ENCODE data around the gene ARMC7. TPM values are rescaled to one million over a fixed set of nuclear protein-coding genes. Genes with fewer than 3 reads are reported as not detected.
A peak's percentile ranks its signal among the peaks of the same experiment; 100 is the strongest.

Gene ARMC7
- total RNA-seq, 1 experiment from 2014 or later = 43.2 TPM

DNA sequence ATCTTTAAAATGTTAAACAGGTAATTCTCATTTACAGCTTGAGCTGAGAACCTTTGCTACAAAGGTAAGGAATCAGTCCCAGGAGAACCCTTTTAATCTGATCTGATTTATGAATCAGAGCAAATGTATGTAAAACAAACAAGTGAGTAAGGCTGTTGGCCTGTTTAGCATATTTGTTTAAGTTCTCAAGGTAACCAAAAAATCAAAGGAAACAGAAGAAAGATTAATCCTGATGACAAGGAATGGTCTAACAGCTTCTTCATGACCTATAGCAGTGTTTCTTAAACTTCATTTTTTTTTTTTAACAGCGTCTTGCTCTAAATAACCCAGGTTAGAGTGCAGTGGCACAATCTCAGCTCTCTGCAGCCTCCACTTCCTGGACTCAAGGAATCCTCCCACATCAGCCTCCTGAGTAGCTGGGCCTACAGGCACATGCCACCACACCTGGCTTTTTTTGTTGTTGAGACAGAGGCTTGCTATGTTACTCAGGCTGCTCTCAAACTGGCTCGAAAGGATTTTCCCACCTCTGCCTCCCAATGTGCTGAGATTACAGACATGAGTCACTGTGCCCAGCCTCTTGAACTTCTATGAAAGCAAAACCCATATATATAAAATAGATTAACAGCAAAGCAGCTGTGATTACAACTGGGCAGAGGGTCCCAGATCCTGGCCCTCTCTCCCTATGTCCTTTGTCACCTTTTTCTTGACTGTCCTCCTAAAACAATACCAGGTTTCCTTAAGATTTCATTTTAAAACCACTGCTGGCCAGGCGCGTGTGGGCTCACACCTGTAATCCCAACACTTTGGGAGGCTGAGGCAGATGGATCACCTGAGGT lies 49.6 kb downstream of the ARMC7 start:
- H2AFZ ChIP-seq (ENCODE audit: low read depth, low read length, poor library complexity, severe bottlenecking) = no peak overlapping the region
- no peaks in the 10 kb centered on the region for H3K9me3 ChIP-seq (ENCODE audit: control insufficient read depth in 1 of 2, insufficient read depth in 1 of 2, low read depth in 1 of 2, low read length in 2 of 2)
- no peaks in the 10 kb centered on the region; a peak in 1 of 4 replicates for H3K36me3 ChIP-seq (ENCODE audit: control insufficient read depth in 1 of 2, insufficient read depth in 2 of 2, low read length in 2 of 2)
- CTCF ChIA-PET = interaction anchor here (1.0 to 2.0 kb wide), 3 partner anchors 13 to 45 kb away, joined by 3 to 17 read pairs (median 5); no protein-coding TSS in a partner anchor
- no peaks in the 10 kb centered on the region for H3K79me2 ChIP-seq (ENCODE audit: insufficient read depth, low read length)
- BruUV-seq (replicated peaks) = no TSS peak
- peak; percentile 23 for ATAC-seq
- POLR2A ChIA-PET = interaction anchor here (1.2 to 1.6 kb wide), 3 partner anchors 12 to 42 kb away, joined by 3 to 6 read pairs (median 3); no protein-coding TSS in a partner anchor
- no peaks in the 10 kb centered on the region for H4K20me1 ChIP-seq (ENCODE audit: insufficient read depth)
- RAD21 ChIA-PET (ENCODE audit: low non-redundant PET in 1 of 2, low total read pairs in 2 of 2, uncharacterized antibody in 2 of 2, unreplicated experiment in 2 of 2) = no interaction called here
- intact Hi-C loops (cut with micrococcal nuclease) = no loop called here
- peaks cover 46 to 57% of the 10 kb centered on the region in 2 experiments for H3K4me1 ChIP-seq (ENCODE audit: control insufficient read depth in 1 of 2, insufficient read depth in 2 of 2, low read length in 2 of 2)
- TF ChIP-seq CBX3 (IDR thresholded peaks at IDR 0.05; ENCODE audit: low read depth) = peak; percentile 48; the same call in 1 of the 2 replicates
- TF ChIP-seq, protein P1, sequence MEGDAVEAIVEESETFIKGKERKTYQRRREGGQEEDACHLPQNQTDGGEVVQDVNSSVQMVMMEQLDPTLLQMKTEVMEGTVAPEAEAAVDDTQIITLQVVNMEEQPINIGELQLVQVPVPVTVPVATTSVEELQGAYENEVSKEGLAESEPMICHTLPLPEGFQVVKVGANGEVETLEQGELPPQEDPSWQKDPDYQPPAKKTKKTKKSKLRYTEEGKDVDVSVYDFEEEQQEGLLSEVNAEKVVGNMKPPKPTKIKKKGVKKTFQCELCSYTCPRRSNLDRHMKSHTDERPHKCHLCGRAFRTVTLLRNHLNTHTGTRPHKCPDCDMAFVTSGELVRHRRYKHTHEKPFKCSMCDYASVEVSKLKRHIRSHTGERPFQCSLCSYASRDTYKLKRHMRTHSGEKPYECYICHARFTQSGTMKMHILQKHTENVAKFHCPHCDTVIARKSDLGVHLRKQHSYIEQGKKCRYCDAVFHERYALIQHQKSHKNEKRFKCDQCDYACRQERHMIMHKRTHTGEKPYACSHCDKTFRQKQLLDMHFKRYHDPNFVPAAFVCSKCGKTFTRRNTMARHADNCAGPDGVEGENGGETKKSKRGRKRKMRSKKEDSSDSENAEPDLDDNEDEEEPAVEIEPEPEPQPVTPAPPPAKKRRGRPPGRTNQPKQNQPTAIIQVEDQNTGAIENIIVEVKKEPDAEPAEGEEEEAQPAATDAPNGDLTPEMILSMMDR (IDR thresholded peaks at IDR 0.05 in 2 of 3, conservative IDR thresholded peaks at IDR 0.05 in 1 of 3; ENCODE audit: borderline replicate concordance in 1 of 3, insufficient read depth in 1 of 3, low read depth in 2 of 3, low read length in 2 of 3) = no peak
- TF ChIP-seq SP1 (IDR thresholded peaks at IDR 0.05; ENCODE audit: low read depth) = 0 out of 2 replicates have a peak, but pooled peaks have one; percentile 24
- TF ChIP-seq RAD21 (IDR thresholded peaks at IDR 0.05; ENCODE audit: low read depth) = no peak
- TF ChIP-seq, protein P2, sequence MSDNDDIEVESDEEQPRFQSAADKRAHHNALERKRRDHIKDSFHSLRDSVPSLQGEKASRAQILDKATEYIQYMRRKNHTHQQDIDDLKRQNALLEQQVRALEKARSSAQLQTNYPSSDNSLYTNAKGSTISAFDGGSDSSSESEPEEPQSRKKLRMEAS (IDR thresholded peaks at IDR 0.05) = peak; percentile 81
- 0 out of 2 replicates have a peak, but pooled peaks have one; percentile 31 for TF ChIP-seq ZFX (IDR thresholded peaks at IDR 0.05)
- TF ChIP-seq JUND (IDR thresholded peaks at IDR 0.05) = peak; percentile 41; the same call in 1 of the 2 replicates
- H3K4me2 ChIP-seq (ENCODE audit: low read length) = peak overlapping the region; percentile 60
- peak overlapping the region; percentile 39 for H3K9ac ChIP-seq (ENCODE audit: low read length)
- H3K27ac ChIP-seq (ENCODE audit: low read depth, low read length) = peak overlapping the region; percentile 56
- no peaks in the 10 kb centered on the region for H3K27me3 ChIP-seq (ENCODE audit: insufficient read depth, low read length)
- H3K9me2 ChIP-seq (ENCODE audit: insufficient read depth) = no peaks in the 10 kb centered on the region
- H3K4me3 ChIP-seq (replicated peaks in 1 of 2; ENCODE audit: low read depth in 1 of 2, low read length in 2 of 2) = no peak overlapping the region
- DNase-seq (ENCODE audit: low read depth, low spot score) = peak; percentile 59

Data from HCT116 (cell line).